Measurements from ENCODE around the gene KIAA0040.

The KIAA0040 gene

DNA sequence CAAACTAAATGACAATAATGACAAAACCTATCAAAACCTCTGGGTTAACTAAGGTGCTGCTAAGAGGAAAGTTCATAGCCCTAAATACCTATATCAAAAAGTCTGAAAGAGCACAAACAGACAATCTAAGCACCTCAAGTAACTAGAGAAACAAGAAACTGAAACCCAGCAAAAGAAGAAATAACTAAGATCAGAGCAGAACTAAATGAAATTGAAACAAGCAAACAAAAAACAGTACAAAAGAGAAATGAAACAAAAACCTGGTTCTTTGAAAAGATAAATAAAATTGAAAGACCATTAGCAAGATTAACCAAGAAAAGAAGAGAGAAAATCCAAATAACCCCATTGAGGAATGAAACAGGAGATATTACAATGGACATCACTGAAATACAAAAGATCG, 44.8 kb upstream of the KIAA0040 start (continued):
- TF ChIP-seq ZNF830 (tag by site-specific recombination; IDR thresholded peaks at IDR 0.05; ENCODE audit: low read depth): no peak
- no peak for TF ChIP-seq ZNF211 (tag by site-specific recombination; IDR thresholded peaks at IDR 0.05; ENCODE audit: low read depth)

DNA sequence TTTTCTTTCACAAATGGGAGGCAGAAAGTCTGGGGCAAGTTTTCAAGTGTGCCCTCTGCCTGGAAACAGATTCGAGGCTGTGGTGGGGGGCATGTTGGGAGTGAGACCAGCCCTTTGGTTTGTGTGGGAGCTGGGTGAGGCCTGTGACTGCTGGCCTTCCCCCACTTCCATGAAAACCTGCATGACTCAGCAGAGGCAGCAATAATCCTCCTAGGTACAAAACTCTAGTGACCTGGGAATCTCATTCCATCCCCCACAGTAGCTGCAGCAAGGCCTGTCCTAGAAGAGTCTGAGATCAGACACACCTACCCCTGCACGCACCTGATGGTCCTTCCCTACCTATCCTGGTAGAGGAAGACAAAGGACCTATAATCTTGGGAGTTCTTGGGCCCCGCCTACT, 42.1 kb upstream of the KIAA0040 start:
- Histone ChIP-seq H3K27ac (ENCODE audit: extremely low read depth, low read depth, low read length) (no peak overlapping the region), H3K9me3 (ENCODE audit: control insufficient read depth, insufficient read depth, low read depth, low read length) (no peaks in the 10 kb centered on the region), H3K36me3 (ENCODE audit: control insufficient read depth in 2 of 2, insufficient read depth in 1 of 2, low read length in 2 of 2) (no peaks in the 10 kb centered on the region), H3K4me3 (ENCODE audit: low read depth, low read length) (no peak overlapping the region), H3K4me1 (ENCODE audit: control insufficient read depth, insufficient read depth, low read length) (no peaks in the 10 kb centered on the region)
- TF ChIP-seq HOXA7 (CRISPR knock-in tag; IDR thresholded peaks at IDR 0.05; ENCODE audit: borderline replicate concordance) (no peak), ZFHX2 (tag by site-specific recombination; conservative IDR thresholded peaks at IDR 0.05) (no peak), GFI1B (tag by site-specific recombination; IDR thresholded peaks at IDR 0.05) (no peak), REPIN1 (tag by site-specific recombination; IDR thresholded peaks at IDR 0.05; ENCODE audit: low read depth) (no peak), FEZF1 (tag by site-specific recombination; IDR thresholded peaks at IDR 0.05) (no peak), YY1 (tag by site-specific recombination; IDR thresholded peaks at IDR 0.05) (no peak), ZNF629 (tag by site-specific recombination; IDR thresholded peaks at IDR 0.05) (no peak), BCL11B (tag by site-specific recombination; IDR thresholded peaks at IDR 0.05; ENCODE audit: low read depth) (no peak), KLF10 (tag by site-specific recombination; IDR thresholded peaks at IDR 0.05) (no peak), ZNF785 (tag by site-specific recombination; IDR thresholded peaks at IDR 0.05) (no peak), ZNF529 (tag by site-specific recombination; IDR thresholded peaks at IDR 0.05; ENCODE audit: insufficient replicate concordance) (no peak), ZNF48 (tag by site-specific recombination; IDR thresholded peaks at IDR 0.05) (no peak), ZNF132 (tag by site-specific recombination; IDR thresholded peaks at IDR 0.05; ENCODE audit: borderline replicate concordance) (no peak)
- TF ChIP-seq, protein P1, sequence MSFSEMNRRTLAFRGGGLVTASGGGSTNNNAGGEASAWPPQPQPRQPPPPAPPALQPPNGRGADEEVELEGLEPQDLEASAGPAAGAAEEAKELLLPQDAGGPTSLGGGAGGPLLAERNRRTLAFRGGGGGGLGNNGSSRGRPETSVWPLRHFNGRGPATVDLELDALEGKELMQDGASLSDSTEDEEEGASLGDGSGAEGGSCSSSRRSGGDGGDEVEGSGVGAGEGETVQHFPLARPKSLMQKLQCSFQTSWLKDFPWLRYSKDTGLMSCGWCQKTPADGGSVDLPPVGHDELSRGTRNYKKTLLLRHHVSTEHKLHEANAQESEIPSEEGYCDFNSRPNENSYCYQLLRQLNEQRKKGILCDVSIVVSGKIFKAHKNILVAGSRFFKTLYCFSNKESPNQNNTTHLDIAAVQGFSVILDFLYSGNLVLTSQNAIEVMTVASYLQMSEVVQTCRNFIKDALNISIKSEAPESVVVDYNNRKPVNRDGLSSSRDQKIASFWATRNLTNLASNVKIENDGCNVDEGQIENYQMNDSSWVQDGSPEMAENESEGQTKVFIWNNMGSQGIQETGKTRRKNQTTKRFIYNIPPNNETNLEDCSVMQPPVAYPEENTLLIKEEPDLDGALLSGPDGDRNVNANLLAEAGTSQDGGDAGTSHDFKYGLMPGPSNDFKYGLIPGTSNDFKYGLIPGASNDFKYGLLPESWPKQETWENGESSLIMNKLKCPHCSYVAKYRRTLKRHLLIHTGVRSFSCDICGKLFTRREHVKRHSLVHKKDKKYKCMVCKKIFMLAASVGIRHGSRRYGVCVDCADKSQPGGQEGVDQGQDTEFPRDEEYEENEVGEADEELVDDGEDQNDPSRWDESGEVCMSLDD (tag by site-specific recombination; IDR thresholded peaks at IDR 0.05): no peak
- TF ChIP-seq, protein P2, sequence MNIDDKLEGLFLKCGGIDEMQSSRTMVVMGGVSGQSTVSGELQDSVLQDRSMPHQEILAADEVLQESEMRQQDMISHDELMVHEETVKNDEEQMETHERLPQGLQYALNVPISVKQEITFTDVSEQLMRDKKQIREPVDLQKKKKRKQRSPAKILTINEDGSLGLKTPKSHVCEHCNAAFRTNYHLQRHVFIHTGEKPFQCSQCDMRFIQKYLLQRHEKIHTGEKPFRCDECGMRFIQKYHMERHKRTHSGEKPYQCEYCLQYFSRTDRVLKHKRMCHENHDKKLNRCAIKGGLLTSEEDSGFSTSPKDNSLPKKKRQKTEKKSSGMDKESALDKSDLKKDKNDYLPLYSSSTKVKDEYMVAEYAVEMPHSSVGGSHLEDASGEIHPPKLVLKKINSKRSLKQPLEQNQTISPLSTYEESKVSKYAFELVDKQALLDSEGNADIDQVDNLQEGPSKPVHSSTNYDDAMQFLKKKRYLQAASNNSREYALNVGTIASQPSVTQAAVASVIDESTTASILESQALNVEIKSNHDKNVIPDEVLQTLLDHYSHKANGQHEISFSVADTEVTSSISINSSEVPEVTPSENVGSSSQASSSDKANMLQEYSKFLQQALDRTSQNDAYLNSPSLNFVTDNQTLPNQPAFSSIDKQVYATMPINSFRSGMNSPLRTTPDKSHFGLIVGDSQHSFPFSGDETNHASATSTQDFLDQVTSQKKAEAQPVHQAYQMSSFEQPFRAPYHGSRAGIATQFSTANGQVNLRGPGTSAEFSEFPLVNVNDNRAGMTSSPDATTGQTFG (tag by site-specific recombination; IDR thresholded peaks at IDR 0.05; ENCODE audit: borderline replicate concordance): no peak
- ChIA-PET CTCF (interaction anchor here (1.0 to 1.1 kb wide), 2 partner anchors 83 to 104 kb away, joined by 3 read pairs; no protein-coding TSS in a partner anchor), POLR2A (no interaction called here)

DNA sequence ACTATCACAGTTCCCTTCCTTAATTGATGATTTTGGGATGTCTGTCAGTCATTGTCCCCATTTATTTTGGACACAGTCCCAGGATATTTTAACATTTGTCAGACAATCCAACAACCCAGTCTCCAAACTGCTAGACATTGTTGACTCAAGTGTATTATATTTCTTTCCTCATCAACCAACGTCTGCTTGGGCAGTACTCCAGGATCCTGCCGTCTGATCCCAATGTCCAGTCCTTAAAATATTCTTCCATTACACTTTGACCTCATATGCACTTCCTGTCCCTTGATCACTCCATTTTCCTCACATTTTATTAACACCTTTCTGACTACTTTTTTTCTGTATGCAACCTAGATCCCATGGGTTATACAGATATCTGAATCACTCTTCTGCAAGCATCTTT, 39.8 kb upstream of the KIAA0040 start:
- ChIA-PET CTCF (no interaction called here), POLR2A (no interaction called here)
- no peaks in the 10 kb centered on the region for H3K9me3 ChIP-seq (ENCODE audit: control insufficient read depth, insufficient read depth, low read depth, low read length)
- H3K4me1 ChIP-seq (ENCODE audit: control insufficient read depth, insufficient read depth, low read length): no peaks in the 10 kb centered on the region
- H3K4me3 ChIP-seq (ENCODE audit: low read depth, low read length): no peak overlapping the region
- H3K27ac ChIP-seq (ENCODE audit: extremely low read depth, low read depth, low read length): no peak overlapping the region
- no peaks in the 10 kb centered on the region for H3K36me3 ChIP-seq (ENCODE audit: control insufficient read depth in 2 of 2, insufficient read depth in 1 of 2, low read length in 2 of 2)
- TF ChIP-seq ZNF610 (tag by site-specific recombination; IDR thresholded peaks at IDR 0.05; ENCODE audit: borderline replicate concordance) (no peak), ZNF416 (tag by site-specific recombination; IDR thresholded peaks at IDR 0.05) (no peak), ZFP3 (tag by site-specific recombination; IDR thresholded peaks at IDR 0.05; ENCODE audit: low read depth) (no peak)
- TF ChIP-seq, protein P3, sequence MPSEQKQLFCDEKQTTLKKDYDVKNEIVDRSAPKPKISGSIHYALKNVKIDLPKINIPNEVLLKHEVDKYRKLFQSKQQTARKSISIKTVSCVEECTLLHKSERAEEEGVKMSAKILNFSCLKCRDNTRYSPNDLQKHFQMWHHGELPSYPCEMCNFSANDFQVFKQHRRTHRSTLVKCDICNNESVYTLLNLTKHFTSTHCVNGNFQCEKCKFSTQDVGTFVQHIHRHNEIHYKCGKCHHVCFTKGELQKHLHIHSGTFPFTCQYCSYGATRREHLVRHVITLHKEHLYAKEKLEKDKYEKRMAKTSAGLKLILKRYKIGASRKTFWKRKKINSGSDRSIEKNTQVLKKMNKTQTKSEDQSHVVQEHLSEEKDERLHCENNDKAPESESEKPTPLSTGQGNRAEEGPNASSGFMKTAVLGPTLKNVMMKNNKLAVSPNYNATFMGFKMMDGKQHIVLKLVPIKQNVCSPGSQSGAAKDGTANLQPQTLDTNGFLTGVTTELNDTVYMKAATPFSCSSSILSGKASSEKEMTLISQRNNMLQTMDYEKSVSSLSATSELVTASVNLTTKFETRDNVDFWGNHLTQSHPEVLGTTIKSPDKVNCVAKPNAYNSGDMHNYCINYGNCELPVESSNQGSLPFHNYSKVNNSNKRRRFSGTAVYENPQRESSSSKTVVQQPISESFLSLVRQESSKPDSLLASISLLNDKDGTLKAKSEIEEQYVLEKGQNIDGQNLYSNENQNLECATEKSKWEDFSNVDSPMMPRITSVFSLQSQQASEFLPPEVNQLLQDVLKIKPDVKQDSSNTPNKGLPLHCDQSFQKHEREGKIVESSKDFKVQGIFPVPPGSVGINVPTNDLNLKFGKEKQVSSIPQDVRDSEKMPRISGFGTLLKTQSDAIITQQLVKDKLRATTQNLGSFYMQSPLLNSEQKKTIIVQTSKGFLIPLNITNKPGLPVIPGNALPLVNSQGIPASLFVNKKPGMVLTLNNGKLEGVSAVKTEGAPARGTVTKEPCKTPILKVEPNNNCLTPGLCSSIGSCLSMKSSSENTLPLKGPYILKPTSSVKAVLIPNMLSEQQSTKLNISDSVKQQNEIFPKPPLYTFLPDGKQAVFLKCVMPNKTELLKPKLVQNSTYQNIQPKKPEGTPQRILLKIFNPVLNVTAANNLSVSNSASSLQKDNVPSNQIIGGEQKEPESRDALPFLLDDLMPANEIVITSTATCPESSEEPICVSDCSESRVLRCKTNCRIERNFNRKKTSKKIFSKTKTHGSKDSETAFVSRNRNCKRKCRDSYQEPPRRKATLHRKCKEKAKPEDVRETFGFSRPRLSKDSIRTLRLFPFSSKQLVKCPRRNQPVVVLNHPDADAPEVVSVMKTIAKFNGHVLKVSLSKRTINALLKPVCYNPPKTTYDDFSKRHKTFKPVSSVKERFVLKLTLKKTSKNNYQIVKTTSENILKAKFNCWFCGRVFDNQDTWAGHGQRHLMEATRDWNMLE (tag by site-specific recombination; conservative IDR thresholded peaks at IDR 0.05; ENCODE audit: low read depth): no peak
- TF ChIP-seq, protein P4, sequence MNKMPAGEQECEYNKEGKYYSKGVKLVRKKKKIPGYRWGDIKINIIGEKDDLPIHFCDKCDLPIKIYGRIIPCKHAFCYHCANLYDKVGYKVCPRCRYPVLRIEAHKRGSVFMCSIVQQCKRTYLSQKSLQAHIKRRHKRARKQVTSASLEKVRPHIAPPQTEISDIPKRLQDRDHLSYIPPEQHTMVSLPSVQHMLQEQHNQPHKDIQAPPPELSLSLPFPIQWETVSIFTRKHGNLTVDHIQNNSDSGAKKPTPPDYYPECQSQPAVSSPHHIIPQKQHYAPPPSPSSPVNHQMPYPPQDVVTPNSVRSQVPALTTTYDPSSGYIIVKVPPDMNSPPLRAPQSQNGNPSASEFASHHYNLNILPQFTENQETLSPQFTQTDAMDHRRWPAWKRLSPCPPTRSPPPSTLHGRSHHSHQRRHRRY (tag by site-specific recombination; IDR thresholded peaks at IDR 0.05): no peak
- TF ChIP-seq, protein P5, sequence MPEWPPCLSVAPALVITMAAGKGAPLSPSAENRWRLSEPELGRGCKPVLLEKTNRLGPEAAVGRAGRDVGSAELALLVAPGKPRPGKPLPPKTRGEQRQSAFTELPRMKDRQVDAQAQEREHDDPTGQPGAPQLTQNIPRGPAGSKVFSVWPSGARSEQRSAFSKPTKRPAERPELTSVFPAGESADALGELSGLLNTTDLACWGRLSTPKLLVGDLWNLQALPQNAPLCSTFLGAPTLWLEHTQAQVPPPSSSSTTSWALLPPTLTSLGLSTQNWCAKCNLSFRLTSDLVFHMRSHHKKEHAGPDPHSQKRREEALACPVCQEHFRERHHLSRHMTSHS (tag by site-specific recombination; IDR thresholded peaks at IDR 0.05): no peak
